Adrenal gland (tissue), 5 donors: ENCODE measurements around the gene UNC13B.

ENCODE experiments used
- CTCF ChIP-seq, 6 experiments: fragments of 450-650 bp in 4 of 6; fragments of 200-600 bp in 2 of 6; sonication (generic) in 1 of 6; IDR thresholded peaks; 1 replicate in 5 of 6; 2 replicates in 1 of 6; pipeline versions ENCODE4 v1.5.1 to v1.8.0; 2016 to 2021; ENCODE audit warnings: antibody characterized with exemption in 6 of 6, mild to moderate bottlenecking in 2 of 6, moderate library complexity in 1 of 6
- POLR2A ChIP-seq, 2 donors: fragments of 450-650 bp; IDR thresholded peaks; one replicate each; pipeline ENCODE4 v1.6.1; 2017; ENCODE audit warnings: antibody characterized with exemption in 2 of 2, mild to moderate bottlenecking in 2 of 2, moderate library complexity in 1 of 2
- donor health status: DM: no; HTN: no; CAD: no.

GRCh38 chr9:35203528-35203927, 41.7 kb downstream of the UNC13B start:
- TF ChIP-seq CTCF (IDR thresholded peaks at IDR 0.05) (no peak), POLR2A (IDR thresholded peaks at IDR 0.05) (no peak)
